GM13977 (cell line): ENCODE measurements around the gene GTF2F1.

ENCODE experiments used
- DNase-seq: peaks from one replicate; pipeline ENCODE4 v3.0.0; 2012; ENCODE audit warnings: low spot score
- in situ Hi-C: fragments of 300-500 bp; cut with MboI; formaldehyde crosslinking; loops from one replicate; pipeline ENCODE4 v1.12.0; 2022; ENCODE audit warnings: low sequenced_read_pairs, low pct_unique_long_range_greater_than_20kb, mixed read lengths, inconsistent platforms; ENCODE audit not compliant: unreplicated experiment
- TF ChIP-seq, protein P1 (sequence below): IDR thresholded peaks from 2 replicates; pipeline ENCODE4 v1.5.1; 2012; ENCODE audit warnings: mild to moderate bottlenecking, control low read depth; ENCODE audit not compliant: insufficient read depth; ENCODE audit errors: extremely low read depth, missing control alignments

Gene GTF2F1

DNA sequence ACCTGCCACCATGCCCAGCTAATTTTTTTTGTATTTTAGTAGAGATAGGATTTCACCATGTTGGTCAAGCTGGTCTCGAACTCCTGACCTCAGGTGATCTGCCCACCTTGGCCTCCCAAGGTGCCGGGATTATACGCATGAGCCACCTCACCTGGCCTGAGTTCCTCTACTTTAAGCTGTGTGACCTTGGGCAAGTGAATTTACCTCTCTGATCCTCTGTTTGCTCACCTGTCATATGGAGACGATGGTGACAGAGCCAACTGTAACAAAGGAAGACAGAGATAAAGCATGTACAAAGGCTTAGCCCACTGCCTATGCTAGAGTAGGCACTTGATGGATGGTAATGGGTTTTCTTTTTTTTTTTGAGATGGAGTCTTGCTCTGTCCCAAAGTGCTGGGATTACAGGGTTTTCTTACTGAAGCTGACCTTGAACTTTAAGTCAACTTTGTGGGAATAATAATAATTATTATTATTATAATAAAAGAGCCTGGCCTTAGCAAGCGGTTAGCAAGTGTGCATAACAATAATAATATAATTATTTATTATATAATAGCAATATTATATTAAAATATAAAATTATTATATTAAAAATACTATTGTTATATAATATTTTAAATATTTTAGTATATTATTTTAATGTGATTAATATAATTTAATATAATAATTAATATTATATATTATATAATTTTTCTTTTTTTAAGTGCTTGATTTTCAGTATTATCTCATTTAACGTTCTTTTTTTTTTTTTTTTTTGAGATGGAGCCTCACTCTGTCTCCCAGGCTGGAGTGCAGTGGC, 58.3 kb downstream of the GTF2F1 start:
- no peak for DNase-seq
- in situ Hi-C loops, result no loop called here
- TF ChIP-seq, protein P1, sequence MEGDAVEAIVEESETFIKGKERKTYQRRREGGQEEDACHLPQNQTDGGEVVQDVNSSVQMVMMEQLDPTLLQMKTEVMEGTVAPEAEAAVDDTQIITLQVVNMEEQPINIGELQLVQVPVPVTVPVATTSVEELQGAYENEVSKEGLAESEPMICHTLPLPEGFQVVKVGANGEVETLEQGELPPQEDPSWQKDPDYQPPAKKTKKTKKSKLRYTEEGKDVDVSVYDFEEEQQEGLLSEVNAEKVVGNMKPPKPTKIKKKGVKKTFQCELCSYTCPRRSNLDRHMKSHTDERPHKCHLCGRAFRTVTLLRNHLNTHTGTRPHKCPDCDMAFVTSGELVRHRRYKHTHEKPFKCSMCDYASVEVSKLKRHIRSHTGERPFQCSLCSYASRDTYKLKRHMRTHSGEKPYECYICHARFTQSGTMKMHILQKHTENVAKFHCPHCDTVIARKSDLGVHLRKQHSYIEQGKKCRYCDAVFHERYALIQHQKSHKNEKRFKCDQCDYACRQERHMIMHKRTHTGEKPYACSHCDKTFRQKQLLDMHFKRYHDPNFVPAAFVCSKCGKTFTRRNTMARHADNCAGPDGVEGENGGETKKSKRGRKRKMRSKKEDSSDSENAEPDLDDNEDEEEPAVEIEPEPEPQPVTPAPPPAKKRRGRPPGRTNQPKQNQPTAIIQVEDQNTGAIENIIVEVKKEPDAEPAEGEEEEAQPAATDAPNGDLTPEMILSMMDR, result no peak

DNA sequence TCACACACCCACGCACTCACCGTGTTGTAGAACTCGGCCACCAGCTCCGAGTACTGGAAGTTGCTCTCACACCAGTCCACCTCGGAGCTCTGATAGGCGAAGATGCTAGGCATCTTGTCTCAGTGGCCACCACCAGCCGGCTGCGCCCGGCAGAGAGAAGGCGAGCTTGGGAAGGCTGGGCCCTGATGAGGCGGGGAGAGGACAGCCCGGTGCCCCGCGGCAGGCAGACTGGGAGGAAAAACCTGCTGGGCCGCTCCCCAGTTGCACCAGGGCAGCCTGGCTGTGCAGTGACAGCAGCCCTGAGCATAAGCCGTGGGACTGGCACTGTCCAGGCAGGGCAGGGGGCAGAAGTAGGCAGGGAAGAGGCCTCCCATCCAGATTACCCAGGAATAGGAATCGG, 59.5 kb downstream of the GTF2F1 start, which contains the start of gene ACER1:
Gene ACER1 (minus strand): TSS at position 174 of the 400 bp plus-strand sequence. CDS start 61 bp downstream, at position 113.
- TF ChIP-seq, protein P1, result no peak
- in situ Hi-C loops, result no loop called here
- no peak for DNase-seq
